Stomach (tissue), 9 donors: ENCODE measurements around the gene ATG7. TPM values are rescaled to one million over a fixed set of nuclear protein-coding genes. Genes with fewer than 3 reads are reported as not detected.
A peak's percentile ranks its signal among the peaks of the same experiment; 100 is the strongest.

Experiments
- DNase-seq, 2 donors: peaks; one replicate each; pipeline versions ENCODE4 v3.0.0 to v3.0.0-alpha.2; 2013 to 2019
- H3K27ac ChIP-seq, 5 donors: fragments of 200-600 bp in 4 of 5; sonication (generic) in 4 of 5; one replicate each; pipeline ENCODE4 v1.5.1; 2013 to 2019; ENCODE audit warnings: mild to moderate bottlenecking in 1 of 5, moderate library complexity in 1 of 5
- H3K27me3 ChIP-seq, 3 donors: fragments of 200-600 bp; sonication (generic); one replicate each; pipeline ENCODE4 v1.5.1; 2017 to 2019; ENCODE audit warnings: mixed run types in 1 of 3
- H3K36me3 ChIP-seq, 4 donors: fragments of 200-600 bp; sonication (generic); 1 replicate in 3 of 4; 2 replicates in 1 of 4; pipeline ENCODE4 v1.5.1; 2016 to 2019
- H3K4me1 ChIP-seq, 4 donors: fragments of 200-600 bp; sonication (generic); one replicate each; pipeline ENCODE4 v1.5.1; 2016 to 2019
- H3K4me3 ChIP-seq, 4 donors: fragments of 200-600 bp; sonication (generic) in 3 of 4; one replicate each; pipeline ENCODE4 v1.5.1; 2016 to 2019; ENCODE audit warnings: mild to moderate bottlenecking in 1 of 4
- H3K9me3 ChIP-seq, 4 donors: fragments of 200-600 bp; sonication (generic); one replicate each; pipeline ENCODE4 v1.5.1; 2016 to 2019
- EP300 ChIP-seq: sonication (generic); formaldehyde crosslinking; IDR thresholded peaks from one replicate; pipeline ENCODE4 v1.6.1; 2017; ENCODE audit warnings: antibody characterized with exemption
- POLR2A ChIP-seq, 4 donors: fragments of 450-650 bp; IDR thresholded peaks; one replicate each; pipeline ENCODE4 v1.6.1; 2016; ENCODE audit warnings: antibody characterized with exemption in 4 of 4, control low read depth in 2 of 4, mild to moderate bottlenecking in 1 of 4, moderate library complexity in 1 of 4
- POLR2AphosphoS5 ChIP-seq, 3 donors: sonication (generic); formaldehyde crosslinking; IDR thresholded peaks; one replicate each; pipeline ENCODE4 v1.6.1; 2016; ENCODE audit warnings: antibody characterized with exemption in 3 of 3
- WGBS, 5 donors: extraction: QIAGEN DNeasy Blood & Tissue Kit in 3 of 5; methylation state at CpG; one replicate each; pipeline versions ENCODE4 v1.1.5 to v1.1.7; 2013 to 2018; 5-methylcytosine and 5-hydroxymethylcytosine counted together
- intact Hi-C: fragments of 100-400 bp; cut with DNase I; formaldehyde crosslinking; loops from one replicate; pipeline ENCODE4 v1.15.1; 2023; ENCODE audit warnings: low total_unique reads
- polyA plus RNA-seq, 3 donors: library from polyadenylated mRNA; stranded (reverse); fragments of 200-250 nt; gene quantifications; one replicate each; pipeline ENCODE4 v1.2.3, GENCODE V29; 2013
- total RNA-seq, 5 donors: library from RNA; depleted of rRNA; stranded (reverse); fragments of >200 nt; gene quantifications; one replicate each; pipeline versions ENCODE4 v1.1.0 to v1.2.3, GENCODE V29; 2014 to 2016
- TF ChIP-seq, protein P1 (sequence below), 7 experiments: fragments of 450-650 bp in 4 of 7; fragments of 200-600 bp in 3 of 7; sonication (generic) in 3 of 7; IDR thresholded peaks; one replicate each; pipeline ENCODE4 v1.5.1; 2016 to 2019; ENCODE audit warnings: antibody characterized with exemption in 7 of 7, control low read depth in 2 of 7, mild to moderate bottlenecking in 1 of 7
- donor health status: healthy with polysubstance abuse.
- donor health status: Bipolar disorder and iron deficiency.
- donor health status: healthy.

Gene ATG7
- total and polyA plus RNA-seq, 8 donors, result 6.8 to 167 (median 15.1) TPM

DNA sequence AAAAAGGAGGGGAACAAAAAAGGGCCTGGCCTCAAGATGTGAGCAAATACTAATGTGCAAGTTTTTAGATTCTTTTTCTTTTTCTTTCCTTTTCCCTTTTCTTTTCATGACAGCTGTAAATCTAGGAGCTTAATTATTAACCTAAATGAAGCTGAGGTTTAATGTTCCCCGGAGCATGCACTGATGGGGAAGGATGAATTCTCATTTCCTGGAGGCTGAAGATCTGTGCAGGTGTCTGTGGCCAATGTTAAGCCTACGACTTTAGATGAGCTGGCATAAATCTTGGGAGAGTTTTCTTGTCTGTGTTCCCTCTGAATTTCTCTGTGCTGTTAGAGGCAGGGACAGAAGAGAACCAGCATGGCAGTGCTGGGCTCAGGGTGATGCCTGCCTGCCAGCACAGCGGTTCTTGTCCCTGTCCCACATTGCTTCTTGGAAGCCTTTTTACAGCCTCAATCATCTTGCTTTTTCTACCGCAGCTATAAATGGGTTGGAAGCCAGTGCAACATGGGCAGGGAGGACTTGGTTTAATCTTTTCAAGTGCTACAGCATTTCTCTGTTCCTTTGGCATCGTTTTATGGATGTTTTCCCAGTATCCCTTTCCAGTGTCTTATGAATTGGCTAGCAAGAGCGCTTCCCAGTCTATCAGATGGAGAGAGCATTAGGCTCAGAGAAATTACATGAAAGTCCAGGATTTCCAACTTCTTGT lies 119.1 kb downstream of the ATG7 start:
- H3K4me1 ChIP-seq, result peaks cover 0 to 35% (median 22%) of the 10 kb centered on the region in 4 donors
- TF ChIP-seq, protein P1, sequence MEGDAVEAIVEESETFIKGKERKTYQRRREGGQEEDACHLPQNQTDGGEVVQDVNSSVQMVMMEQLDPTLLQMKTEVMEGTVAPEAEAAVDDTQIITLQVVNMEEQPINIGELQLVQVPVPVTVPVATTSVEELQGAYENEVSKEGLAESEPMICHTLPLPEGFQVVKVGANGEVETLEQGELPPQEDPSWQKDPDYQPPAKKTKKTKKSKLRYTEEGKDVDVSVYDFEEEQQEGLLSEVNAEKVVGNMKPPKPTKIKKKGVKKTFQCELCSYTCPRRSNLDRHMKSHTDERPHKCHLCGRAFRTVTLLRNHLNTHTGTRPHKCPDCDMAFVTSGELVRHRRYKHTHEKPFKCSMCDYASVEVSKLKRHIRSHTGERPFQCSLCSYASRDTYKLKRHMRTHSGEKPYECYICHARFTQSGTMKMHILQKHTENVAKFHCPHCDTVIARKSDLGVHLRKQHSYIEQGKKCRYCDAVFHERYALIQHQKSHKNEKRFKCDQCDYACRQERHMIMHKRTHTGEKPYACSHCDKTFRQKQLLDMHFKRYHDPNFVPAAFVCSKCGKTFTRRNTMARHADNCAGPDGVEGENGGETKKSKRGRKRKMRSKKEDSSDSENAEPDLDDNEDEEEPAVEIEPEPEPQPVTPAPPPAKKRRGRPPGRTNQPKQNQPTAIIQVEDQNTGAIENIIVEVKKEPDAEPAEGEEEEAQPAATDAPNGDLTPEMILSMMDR (IDR thresholded peaks at IDR 0.05), result no peak
- TF ChIP-seq POLR2AphosphoS5 (IDR thresholded peaks at IDR 0.05), result no peak
- TF ChIP-seq POLR2A (IDR thresholded peaks at IDR 0.05), result no peak
- no peak for TF ChIP-seq EP300
- H3K9me3 ChIP-seq, result no peaks in the 10 kb centered on the region
- no peaks in the 10 kb centered on the region for H3K27me3 ChIP-seq
- peak overlapping the region in 1 of 5 donors; percentile 4 for H3K27ac ChIP-seq
- intact Hi-C loops, result no loop called here
- no peak overlapping the region for H3K4me3 ChIP-seq
- no peak for DNase-seq
- WGBS, 5 donors, result 61 to 76% (median 66%) methylated on average over 6 of the region's 6 CpGs
- no peaks in the 10 kb centered on the region for H3K36me3 ChIP-seq

DNA sequence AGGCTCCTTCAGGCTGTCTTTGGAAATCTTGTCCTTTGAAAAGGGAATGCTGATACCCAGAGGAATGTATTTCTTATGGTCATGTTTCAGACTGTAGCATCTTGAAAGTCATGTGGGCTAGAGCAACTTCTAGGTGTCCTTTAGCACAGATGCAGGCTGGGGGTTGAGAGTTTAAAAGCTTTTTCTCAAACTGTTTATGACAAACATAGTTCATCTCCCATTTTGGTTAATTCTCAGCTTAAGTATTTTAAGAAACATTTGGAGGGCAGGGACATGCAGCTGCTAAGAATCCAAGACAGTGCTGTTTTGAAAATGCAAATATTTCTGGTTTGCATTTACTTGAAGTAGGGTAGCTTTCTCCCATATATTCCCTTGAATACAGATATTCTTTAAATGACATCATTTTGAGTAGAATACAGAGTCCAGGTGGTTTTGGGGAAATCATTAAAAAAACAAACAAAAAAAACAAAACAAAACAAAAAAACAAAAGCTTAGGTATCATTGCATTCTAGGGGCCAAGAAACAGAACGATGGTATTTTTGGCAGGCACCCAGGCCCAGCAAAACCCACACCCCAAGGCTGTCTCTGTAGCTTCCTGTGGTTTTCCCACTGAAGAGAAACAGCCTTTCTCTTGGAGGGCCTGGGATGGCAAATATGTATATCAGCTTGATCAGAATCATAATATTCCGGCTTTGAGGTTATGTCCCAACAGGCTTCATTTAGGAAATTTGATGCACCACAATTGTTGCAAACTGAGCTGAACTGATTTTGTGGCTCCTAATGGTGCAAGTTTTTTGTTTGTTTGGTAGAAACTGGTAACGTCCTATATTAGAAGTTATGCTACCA lies 120.0 kb downstream of the ATG7 start:
- intact Hi-C loops, result no loop called here
- DNase-seq, result no peak
- TF ChIP-seq POLR2AphosphoS5 (IDR thresholded peaks at IDR 0.05) (no peak), EP300 (no peak)
- H3K4me1 ChIP-seq, result peaks cover 0 to 27% (median 18%) of the 10 kb centered on the region in 4 donors
- WGBS, 5 donors, result 50 to 67% (median 56%) methylated on average over 3 of the region's 3 CpGs
- H3K36me3 ChIP-seq, result no peaks in the 10 kb centered on the region
- H3K4me3 ChIP-seq, result no peak overlapping the region
- no peak overlapping the region for H3K27ac ChIP-seq
- H3K9me3 ChIP-seq, result no peaks in the 10 kb centered on the region
- no peaks in the 10 kb centered on the region for H3K27me3 ChIP-seq

DNA sequence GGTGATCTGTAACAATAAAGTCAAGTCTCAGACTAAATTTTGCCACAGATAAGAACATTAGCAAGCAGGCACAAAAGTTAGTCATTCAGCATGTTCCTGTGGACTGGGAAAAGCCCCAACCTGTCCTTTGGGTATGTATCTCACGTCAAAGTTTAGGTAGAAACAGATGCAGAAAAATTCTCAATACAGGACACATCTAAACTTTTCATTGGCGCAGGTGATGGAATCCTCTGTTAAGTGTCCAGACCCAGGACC lies 120.6 kb downstream of the ATG7 start:
- Histone ChIP-seq H3K9me3 (no peaks in the 10 kb centered on the region), H3K4me3 (no peak overlapping the region), H3K36me3 (no peaks in the 10 kb centered on the region), H3K4me1 (peaks cover 0 to 27% (median 18%) of the 10 kb centered on the region in 4 donors), H3K27me3 (no peaks in the 10 kb centered on the region), H3K27ac (no peak overlapping the region)
- 93 to 100% (median 98%) methylated on average over 2 of the region's 2 CpGs for WGBS, 5 donors
- intact Hi-C loops, result no loop called here
- TF ChIP-seq POLR2A (IDR thresholded peaks at IDR 0.05) (no peak), POLR2AphosphoS5 (IDR thresholded peaks at IDR 0.05) (no peak), EP300 (no peak)
- TF ChIP-seq, protein P1 (IDR thresholded peaks at IDR 0.05), result no peak
- DNase-seq, result no peak

GRCh38 chr3:11393401-11393800 lies 121.2 kb downstream of the ATG7 start:
- Histone ChIP-seq H3K4me1 (peaks cover 0 to 27% (median 18%) of the 10 kb centered on the region in 4 donors), H3K9me3 (no peaks in the 10 kb centered on the region), H3K27ac (no peak overlapping the region), H3K4me3 (no peak overlapping the region), H3K36me3 (no peaks in the 10 kb centered on the region), H3K27me3 (no peaks in the 10 kb centered on the region)
- no peak for DNase-seq
- WGBS, 5 donors, result 95 to 98% (median 96%) methylated on average over 3 of the region's 3 CpGs
- no peak for TF ChIP-seq POLR2AphosphoS5 (IDR thresholded peaks at IDR 0.05)
- TF ChIP-seq, protein P1 (IDR thresholded peaks at IDR 0.05), result no peak
- TF ChIP-seq POLR2A (IDR thresholded peaks at IDR 0.05), result no peak
- TF ChIP-seq EP300, result no peak
- intact Hi-C loops, result no loop called here
